Osteoblast (primary cell): Measurements from ENCODE around the gene MANBA. TPM values are rescaled to one million over a fixed set of nuclear protein-coding genes. Genes with fewer than 3 reads are reported as not detected.
A peak's percentile ranks its signal among the peaks of the same experiment; 100 is the strongest.

Source experiments
- DNase-seq: peaks from one replicate; pipeline ENCODE4 v3.0.0; 2011; ENCODE audit warnings: low spot score, mixed read lengths; ENCODE audit not compliant: insufficient read length; ENCODE audit errors: missing footprints
- H2AFZ ChIP-seq: 2 replicates; pipeline ENCODE4 v1.6.0; 2011; ENCODE audit warnings: mild to moderate bottlenecking, low read length
- H3K27ac ChIP-seq: 2 replicates; pipeline ENCODE4 v1.5.1; 2011; ENCODE audit warnings: mild to moderate bottlenecking, low read depth, low read length, moderate library complexity
- H3K27me3 ChIP-seq: 2 replicates; pipeline ENCODE4 v1.6.0; 2012; ENCODE audit warnings: mild to moderate bottlenecking, control low read depth, inconsistent platforms, low read length, moderate library complexity; ENCODE audit not compliant: insufficient read depth
- H3K36me3 ChIP-seq: 2 replicates; pipeline ENCODE4 v1.5.1; 2011; ENCODE audit warnings: mild to moderate bottlenecking, low read length, control low read depth, moderate library complexity; ENCODE audit not compliant: insufficient read depth
- H3K4me1 ChIP-seq: 2 replicates; pipeline ENCODE4 v1.5.1; 2011; ENCODE audit warnings: mild to moderate bottlenecking, low read length, control low read depth, moderate library complexity; ENCODE audit not compliant: insufficient read depth
- H3K4me2 ChIP-seq: 2 replicates; pipeline ENCODE4 v1.6.0; 2011; ENCODE audit warnings: mild to moderate bottlenecking, low read length; ENCODE audit not compliant: insufficient read depth
- H3K4me3 ChIP-seq: fragments of 200-600 bp; sonication (generic); 3 replicates; pipeline ENCODE4 v1.5.1; 2012; ENCODE audit warnings: mild to moderate bottlenecking, low read length, inconsistent platforms; ENCODE audit not compliant: insufficient read depth
- H3K79me2 ChIP-seq: 2 replicates; pipeline ENCODE4 v1.6.0; 2012; ENCODE audit warnings: mild to moderate bottlenecking, low read length, control low read depth, inconsistent platforms; ENCODE audit not compliant: insufficient read depth
- H3K9me3 ChIP-seq: 2 replicates; pipeline ENCODE4 v1.5.1; 2011; ENCODE audit warnings: low read depth, low read length, control low read depth
- H4K20me1 ChIP-seq: 2 replicates; pipeline ENCODE4 v1.6.0; 2012; ENCODE audit warnings: mild to moderate bottlenecking, low read length, control low read depth; ENCODE audit not compliant: insufficient read depth
- total RNA-seq: library from RNA; depleted of rRNA; stranded (reverse); fragments of >200 nt; gene quantifications from 2 replicates; pipeline ENCODE4 v1.2.3, GENCODE V29; 2012
- TF ChIP-seq, protein P1 (sequence below): IDR thresholded peaks from 2 replicates; pipeline ENCODE4 v1.5.1; 2011; ENCODE audit warnings: mild to moderate bottlenecking, low read depth, low read length, moderate library complexity; ENCODE audit errors: extremely low read depth

Gene MANBA
- total RNA-seq, 1 donor, result 64.1 TPM

DNA sequence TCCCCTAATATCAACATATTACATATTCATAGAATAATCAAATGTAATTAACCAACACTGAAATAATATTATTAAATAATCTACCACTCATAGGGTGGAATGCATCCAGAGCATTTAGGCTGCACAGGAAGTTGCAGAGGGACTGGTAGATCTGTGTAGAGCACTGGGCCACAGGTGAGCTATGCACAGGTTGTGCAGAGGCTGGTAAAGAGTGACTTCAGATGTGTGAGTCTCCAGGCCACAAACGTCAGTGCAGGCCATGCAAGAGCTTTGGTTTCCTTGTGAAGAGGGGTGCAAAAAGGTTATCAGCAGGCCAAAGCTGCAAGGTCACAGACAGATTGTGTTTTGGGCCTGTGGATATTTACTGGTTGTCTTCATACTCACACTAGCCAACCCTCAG is 25.5 kb upstream of the MANBA start:
- Histone ChIP-seq H3K27ac (no peak overlapping the region), H2AFZ (no peak overlapping the region), H3K9me3 (no peaks in the 10 kb centered on the region), H3K4me1 (no peaks in the 10 kb centered on the region), H3K36me3 (no peaks in the 10 kb centered on the region), H3K79me2 (no peaks in the 10 kb centered on the region), H3K27me3 (no peaks in the 10 kb centered on the region), H4K20me1 (no peaks in the 10 kb centered on the region), H3K4me2 (no peak overlapping the region), H3K4me3 (no peak overlapping the region)
- TF ChIP-seq, protein P1, sequence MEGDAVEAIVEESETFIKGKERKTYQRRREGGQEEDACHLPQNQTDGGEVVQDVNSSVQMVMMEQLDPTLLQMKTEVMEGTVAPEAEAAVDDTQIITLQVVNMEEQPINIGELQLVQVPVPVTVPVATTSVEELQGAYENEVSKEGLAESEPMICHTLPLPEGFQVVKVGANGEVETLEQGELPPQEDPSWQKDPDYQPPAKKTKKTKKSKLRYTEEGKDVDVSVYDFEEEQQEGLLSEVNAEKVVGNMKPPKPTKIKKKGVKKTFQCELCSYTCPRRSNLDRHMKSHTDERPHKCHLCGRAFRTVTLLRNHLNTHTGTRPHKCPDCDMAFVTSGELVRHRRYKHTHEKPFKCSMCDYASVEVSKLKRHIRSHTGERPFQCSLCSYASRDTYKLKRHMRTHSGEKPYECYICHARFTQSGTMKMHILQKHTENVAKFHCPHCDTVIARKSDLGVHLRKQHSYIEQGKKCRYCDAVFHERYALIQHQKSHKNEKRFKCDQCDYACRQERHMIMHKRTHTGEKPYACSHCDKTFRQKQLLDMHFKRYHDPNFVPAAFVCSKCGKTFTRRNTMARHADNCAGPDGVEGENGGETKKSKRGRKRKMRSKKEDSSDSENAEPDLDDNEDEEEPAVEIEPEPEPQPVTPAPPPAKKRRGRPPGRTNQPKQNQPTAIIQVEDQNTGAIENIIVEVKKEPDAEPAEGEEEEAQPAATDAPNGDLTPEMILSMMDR, result no peak
- DNase-seq, result no peak

DNA sequence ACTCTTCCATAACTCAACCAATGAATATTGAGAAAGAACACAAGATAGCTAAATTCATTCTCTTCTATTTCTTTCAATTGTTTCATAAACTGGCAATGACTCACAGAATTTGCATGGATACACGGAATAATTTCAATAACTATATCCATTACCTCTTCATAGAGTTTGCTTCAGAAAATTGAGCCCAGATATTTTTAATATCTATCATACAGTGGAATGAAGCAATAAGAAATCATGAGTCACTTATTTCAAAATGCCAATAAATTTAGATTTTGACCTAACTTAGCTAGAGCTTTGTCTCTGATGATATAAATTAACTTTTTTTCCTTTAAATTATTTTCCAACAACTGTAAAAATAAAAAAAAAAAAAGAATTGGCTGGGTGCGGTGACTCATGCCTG is 22.2 kb upstream of the MANBA start:
- DNase-seq, result no peak
- no peaks in the 10 kb centered on the region for H3K36me3 ChIP-seq
- H4K20me1 ChIP-seq, result no peaks in the 10 kb centered on the region
- H3K4me1 ChIP-seq, result no peaks in the 10 kb centered on the region
- no peak overlapping the region for H3K27ac ChIP-seq
- TF ChIP-seq, protein P1, result no peak
- H3K9me3 ChIP-seq, result no peaks in the 10 kb centered on the region
- no peak overlapping the region for H2AFZ ChIP-seq
- H3K4me2 ChIP-seq, result no peak overlapping the region
- H3K27me3 ChIP-seq, result no peaks in the 10 kb centered on the region
- no peaks in the 10 kb centered on the region for H3K79me2 ChIP-seq
- H3K4me3 ChIP-seq, result no peak overlapping the region

DNA sequence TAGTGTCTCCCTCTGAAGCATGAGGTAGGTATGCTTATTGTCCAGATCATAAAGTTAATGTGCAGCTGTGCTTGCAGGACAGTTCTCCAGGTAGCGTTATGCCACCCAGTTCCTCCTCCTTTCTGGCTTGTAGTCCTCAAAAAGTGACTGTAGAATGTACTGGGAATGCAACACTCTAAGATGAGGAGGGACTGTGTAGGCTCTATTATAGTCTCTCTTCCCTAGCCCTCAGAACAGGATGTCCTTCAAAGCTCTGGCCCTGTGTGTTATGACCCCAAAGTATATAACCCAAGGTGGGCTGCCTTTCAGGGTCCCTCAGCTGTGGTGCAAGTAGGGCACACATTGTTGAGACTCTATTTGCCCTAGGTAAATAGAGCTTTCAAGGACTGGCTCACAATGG is 20.8 kb upstream of the MANBA start:
- Histone ChIP-seq H3K27me3 (no peaks in the 10 kb centered on the region), H2AFZ (no peak overlapping the region), H3K9me3 (no peaks in the 10 kb centered on the region), H3K4me1 (no peaks in the 10 kb centered on the region), H3K27ac (no peak overlapping the region), H3K4me3 (no peak overlapping the region), H3K4me2 (no peak overlapping the region), H4K20me1 (no peaks in the 10 kb centered on the region), H3K36me3 (no peaks in the 10 kb centered on the region), H3K79me2 (no peaks in the 10 kb centered on the region)
- no peak for DNase-seq
- TF ChIP-seq, protein P1, result no peak

DNA sequence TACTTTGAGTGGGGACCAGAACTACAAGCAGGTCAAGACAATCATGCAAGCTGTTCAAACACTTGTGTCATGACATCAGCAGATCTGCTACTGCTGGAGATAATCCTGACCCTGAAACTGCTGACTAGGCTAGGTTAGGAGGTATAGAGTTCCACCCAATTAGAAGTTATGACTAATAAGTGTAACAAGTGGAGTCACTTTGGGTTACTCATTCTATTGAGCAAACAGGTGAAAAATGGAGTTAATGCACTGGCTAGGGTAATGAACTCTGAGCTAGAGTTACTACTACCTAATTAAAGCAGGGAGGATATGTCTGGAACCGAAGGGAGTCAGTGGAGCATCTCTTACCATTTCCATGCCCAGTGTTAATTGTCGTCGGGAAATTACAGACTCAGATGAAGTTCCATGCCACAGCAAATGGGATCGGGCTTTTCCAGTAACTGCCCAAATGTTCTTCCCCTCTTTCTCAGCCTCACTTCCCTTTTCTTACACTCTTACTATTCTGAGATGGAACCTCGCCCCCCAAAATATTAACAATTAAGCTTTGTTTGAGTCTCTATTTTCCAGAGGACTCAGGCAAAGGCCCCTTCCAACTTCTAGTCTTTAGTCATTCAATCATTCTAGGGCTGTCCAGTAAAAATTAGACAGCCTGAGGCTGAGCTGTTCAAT is 19.8 kb upstream of the MANBA start:
- H3K4me1 ChIP-seq, result no peaks in the 10 kb centered on the region
- H3K4me2 ChIP-seq, result no peak overlapping the region
- peak; percentile 1 for DNase-seq
- no peak overlapping the region for H3K27ac ChIP-seq
- H3K36me3 ChIP-seq, result no peaks in the 10 kb centered on the region
- TF ChIP-seq, protein P1, result no peak
- no peaks in the 10 kb centered on the region for H3K79me2 ChIP-seq
- no peak overlapping the region for H3K4me3 ChIP-seq
- H4K20me1 ChIP-seq, result no peaks in the 10 kb centered on the region
- no peaks in the 10 kb centered on the region for H3K9me3 ChIP-seq
- H2AFZ ChIP-seq, result no peak overlapping the region
- H3K27me3 ChIP-seq, result no peaks in the 10 kb centered on the region
